HepG2 (cell line): ENCODE results near the gene CFAP54. TPM values are rescaled to one million over a fixed set of nuclear protein-coding genes. Genes with fewer than 3 reads are reported as not detected.
A peak's percentile ranks its signal among the peaks of the same experiment; 100 is the strongest.

ENCODE experiments used
- ADNP ChIP-seq: sonication (generic); formaldehyde crosslinking; IDR thresholded peaks from 2 replicates; pipeline ENCODE4 v1.4.0; 2020; ENCODE audit warnings: missing genetic modification reagents
- CENPBD1 ChIP-seq: sonication (generic); formaldehyde crosslinking; IDR thresholded peaks from 2 replicates; pipeline ENCODE4 v1.8.0; 2022; ENCODE audit warnings: missing genetic modification reagents, low read depth, mild to moderate bottlenecking, borderline replicate concordance
- GABPA ChIP-seq, 2 experiments: IDR thresholded peaks; 2 replicates each; pipeline ENCODE4 v1.6.1; 2011 to 2016; ENCODE audit warnings: low read depth in 2 of 2, low read length in 1 of 2, missing biosample characterization in 1 of 2, missing genetic modification characterization in 1 of 2
- IKZF4 ChIP-seq: sonication (generic); formaldehyde crosslinking; IDR thresholded peaks from 2 replicates; pipeline ENCODE4 v1.5.1; 2020; ENCODE audit warnings: borderline replicate concordance, mild to moderate bottlenecking, low read depth, missing genetic modification reagents; ENCODE audit errors: not compliant biosample characterization
- JDP2 ChIP-seq: sonication (generic); formaldehyde crosslinking; IDR thresholded peaks from 2 replicates; pipeline ENCODE4 v1.8.1; 2022; ENCODE audit warnings: missing genetic modification reagents, borderline replicate concordance
- KDM1A ChIP-seq: IDR thresholded peaks from 2 replicates; pipeline ENCODE4 v1.6.1; 2016; ENCODE audit warnings: missing compliant biosample characterization
- NFKB2 ChIP-seq: sonication (generic); formaldehyde crosslinking; IDR thresholded peaks from 2 replicates; pipeline ENCODE4 v1.4.0; 2020; ENCODE audit warnings: missing genetic modification reagents, borderline replicate concordance
- NKX3-1 ChIP-seq: sonication (generic); formaldehyde crosslinking; IDR thresholded peaks from 2 replicates; pipeline ENCODE4 v1.5.0; 2020; ENCODE audit warnings: missing genetic modification reagents
- RARG ChIP-seq: sonication (generic); formaldehyde crosslinking; IDR thresholded peaks from 2 replicates; pipeline ENCODE4 v1.4.0; 2020; ENCODE audit warnings: low read depth, mild to moderate bottlenecking, missing genetic modification reagents
- SP2 ChIP-seq: sonication (generic); formaldehyde crosslinking; IDR thresholded peaks from 2 replicates; pipeline ENCODE4 v1.5.1; 2020; ENCODE audit warnings: mild to moderate bottlenecking, missing genetic modification reagents
- ZBTB7B ChIP-seq: sonication (generic); formaldehyde crosslinking; IDR thresholded peaks from 2 replicates; pipeline ENCODE4 v1.4.0; 2020; ENCODE audit warnings: missing genetic modification reagents
- ZEB1 ChIP-seq: IDR thresholded peaks from 2 replicates; pipeline ENCODE4 v1.6.1; 2012; ENCODE audit warnings: mild to moderate bottlenecking, low read depth, inconsistent platforms; ENCODE audit not compliant: insufficient replicate concordance
- ZFP37 ChIP-seq: sonication (generic); formaldehyde crosslinking; IDR thresholded peaks from 2 replicates; pipeline ENCODE4 v1.4.0; 2020; ENCODE audit warnings: missing genetic modification reagents, borderline replicate concordance
- ZNF121 ChIP-seq: sonication (generic); formaldehyde crosslinking; IDR thresholded peaks from 2 replicates; pipeline ENCODE4 v1.5.0; 2020; ENCODE audit warnings: mild to moderate bottlenecking, missing genetic modification reagents
- ZNF18 ChIP-seq: sonication (generic); formaldehyde crosslinking; IDR thresholded peaks from 2 replicates; pipeline ENCODE4 v1.8.0; 2022; ENCODE audit warnings: mild to moderate bottlenecking, missing genetic modification reagents; ENCODE audit not compliant: insufficient replicate concordance
- ZNF30 ChIP-seq: sonication (generic); formaldehyde crosslinking; IDR thresholded peaks from 2 replicates; pipeline ENCODE4 v1.5.0; 2020; ENCODE audit warnings: mild to moderate bottlenecking, missing genetic modification reagents
- ZNF337 ChIP-seq: sonication (generic); formaldehyde crosslinking; IDR thresholded peaks from 2 replicates; pipeline ENCODE4 v1.5.1; 2020; ENCODE audit warnings: missing genetic modification reagents, low read depth, mild to moderate bottlenecking, borderline replicate concordance
- ZNF556 ChIP-seq: sonication (generic); formaldehyde crosslinking; IDR thresholded peaks from 2 replicates; pipeline ENCODE4 v1.4.0; 2020; ENCODE audit warnings: mild to moderate bottlenecking, missing genetic modification reagents, borderline replicate concordance
- ZNF616 ChIP-seq: sonication (generic); formaldehyde crosslinking; IDR thresholded peaks from 2 replicates; pipeline ENCODE4 v1.5.0; 2020; ENCODE audit warnings: low read depth, mild to moderate bottlenecking, missing genetic modification reagents
- ZNF749 ChIP-seq: sonication (generic); formaldehyde crosslinking; IDR thresholded peaks from 2 replicates; pipeline ENCODE4 v1.8.0; 2022; ENCODE audit warnings: mild to moderate bottlenecking, missing genetic modification reagents, moderate library complexity, borderline replicate concordance
- ZNF879 ChIP-seq: sonication (generic); formaldehyde crosslinking; IDR thresholded peaks from 2 replicates; pipeline ENCODE4 v1.8.1; 2023; ENCODE audit warnings: missing genetic modification reagents
- polyA plus RNA-seq, 8 experiments: library from polyadenylated mRNA; depleted of rRNA in 3 of 8; stranded (reverse) in 7 of 8; unstranded in 1 of 8; fragments of >200 nt; fragmentation: Illumina TruSeq in 4 of 8; extraction: Trizol in 4 of 8; gene quantifications; 2 replicates each; pipeline versions ENCODE4 v1.2.1 to v1.2.3, GENCODE V29; 2011 to 2016; ENCODE audit warnings: low read depth in 4 of 8, missing spikeins in 1 of 8, mixed read lengths in 1 of 8; ENCODE audit not compliant: insufficient read depth in 1 of 8
- total RNA-seq, 5 experiments: library from RNA; depleted of rRNA; stranded (reverse); fragments of >200 nt; fragmentation: Illumina TruSeq; extraction: Trizol; gene quantifications; 2 replicates each; pipeline ENCODE4 v1.2.3, GENCODE V29; 2016; ENCODE audit warnings: low read depth in 1 of 5
- TF ChIP-seq, protein P1 (sequence below): sonication (generic); formaldehyde crosslinking; IDR thresholded peaks from 2 replicates; pipeline ENCODE4 v1.4.0; 2020; ENCODE audit warnings: mild to moderate bottlenecking, missing genetic modification reagents

Gene CFAP54
- total and polyA plus RNA-seq, 2 of the 13 experiments (the other 11 are each of a cell fraction or from before 2014, with no cell fraction given), result not detected

DNA sequence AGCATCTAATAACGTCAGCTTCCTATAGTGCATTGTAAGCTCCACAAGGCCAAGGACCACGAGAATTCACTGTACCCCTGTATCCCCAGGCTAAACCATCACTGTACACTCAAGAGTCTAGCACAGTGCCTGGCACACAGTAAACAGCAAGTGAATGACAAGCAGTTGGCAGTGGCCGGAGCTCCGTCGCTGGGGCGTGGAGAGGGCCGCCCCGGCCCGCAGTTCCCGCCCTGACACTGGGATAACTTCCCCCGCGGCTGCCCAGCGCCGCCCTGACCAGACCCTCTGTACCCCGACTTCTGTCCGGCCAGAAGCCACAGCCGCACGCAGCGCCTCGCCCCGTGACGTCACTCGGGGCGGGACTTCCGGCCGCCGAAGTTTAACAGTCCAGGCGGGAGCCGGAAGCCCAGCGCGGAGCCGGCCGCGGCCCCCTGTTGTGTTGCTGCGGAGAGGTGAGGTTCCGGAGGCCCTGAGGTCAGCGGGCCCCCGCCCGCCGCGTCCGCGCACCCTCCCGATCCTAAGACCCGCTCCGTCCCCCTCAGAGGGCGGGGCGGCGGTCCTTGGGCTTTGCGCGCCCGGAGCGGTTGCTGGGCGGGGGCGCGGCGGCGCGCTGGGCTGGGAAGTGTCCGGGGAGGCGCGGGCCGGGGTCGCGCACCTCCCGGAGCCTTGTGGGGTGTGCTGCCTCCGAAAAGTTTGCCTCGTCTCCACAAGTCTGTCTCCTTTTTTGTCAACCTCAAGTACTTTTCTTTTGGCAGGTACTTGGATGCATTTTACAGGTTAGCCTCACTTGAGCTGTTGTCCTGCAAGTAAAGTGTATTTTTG, 417.7 kb downstream of the CFAP54 start, which contains the start of gene NEDD1 (continued):
- TF ChIP-seq GABPA (IDR thresholded peaks at IDR 0.05; ENCODE audit: low read depth, low read length) (peak; percentile 90), GABPA (CRISPR knock-in tag; IDR thresholded peaks at IDR 0.05; ENCODE audit: low read depth) (peak; percentile 91), ZNF556 (CRISPR knock-in tag) (peak; percentile 70; the same call in 1 of the 2 replicates), ZEB1 (no peak), SP2 (peak; percentile 91), IKZF4 (no peak), ZNF18 (no peak), NKX3-1 (CRISPR knock-in tag) (peak; percentile 49; the same call in 1 of the 2 replicates), JDP2 (no peak), ADNP (CRISPR knock-in tag) (peak; percentile 74; the same call in 1 of the 2 replicates), ZNF749 (CRISPR knock-in tag) (no peak), ZBTB7B (peak; percentile 40; the same call in 1 of the 2 replicates), ZFP37 (CRISPR knock-in tag) (0 out of 2 replicates have a peak, but pooled peaks have one; percentile 16), ZNF879 (CRISPR knock-in tag) (0 out of 2 replicates have a peak, but pooled peaks have one; percentile 34), NFKB2 (peak; percentile 42; the same call in 1 of the 2 replicates), RARG (CRISPR knock-in tag) (no peak), ZNF121 (CRISPR knock-in tag) (no peak), KDM1A (CRISPR knock-in tag) (peak; percentile 96), CENPBD1 (no peak), ZNF337 (CRISPR knock-in tag) (peak; percentile 59; the same call in 1 of the 2 replicates), ZNF616 (no peak), ZNF30 (CRISPR knock-in tag) (no peak)
- TF ChIP-seq, protein P1, sequence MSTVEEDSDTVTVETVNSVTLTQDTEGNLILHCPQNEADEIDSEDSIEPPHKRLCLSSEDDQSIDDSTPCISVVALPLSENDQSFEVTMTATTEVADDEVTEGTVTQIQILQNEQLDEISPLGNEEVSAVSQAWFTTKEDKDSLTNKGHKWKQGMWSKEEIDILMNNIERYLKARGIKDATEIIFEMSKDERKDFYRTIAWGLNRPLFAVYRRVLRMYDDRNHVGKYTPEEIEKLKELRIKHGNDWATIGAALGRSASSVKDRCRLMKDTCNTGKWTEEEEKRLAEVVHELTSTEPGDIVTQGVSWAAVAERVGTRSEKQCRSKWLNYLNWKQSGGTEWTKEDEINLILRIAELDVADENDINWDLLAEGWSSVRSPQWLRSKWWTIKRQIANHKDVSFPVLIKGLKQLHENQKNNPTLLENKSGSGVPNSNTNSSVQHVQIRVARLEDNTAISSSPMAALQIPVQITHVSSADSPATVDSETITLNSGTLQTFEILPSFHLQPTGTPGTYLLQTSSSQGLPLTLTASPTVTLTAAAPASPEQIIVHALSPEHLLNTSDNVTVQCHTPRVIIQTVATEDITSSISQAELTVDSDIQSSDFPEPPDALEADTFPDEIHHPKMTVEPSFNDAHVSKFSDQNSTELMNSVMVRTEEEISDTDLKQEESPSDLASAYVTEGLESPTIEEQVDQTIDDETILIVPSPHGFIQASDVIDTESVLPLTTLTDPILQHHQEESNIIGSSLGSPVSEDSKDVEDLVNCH (CRISPR knock-in tag), result no peak
